PC-3 (cell line): ENCODE data around the gene UTP14C. TPM values are rescaled to one million over a fixed set of nuclear protein-coding genes. Genes with fewer than 3 reads are reported as not detected.

Experiments used
- ATAC-seq: fragments of 200-7000 bp; cut with Tn5 transposase; 2 replicates; pipeline ENCODE4 v1.9.1; 2020; ENCODE audit warnings: mild to moderate bottlenecking, moderate library complexity
- BruUV-seq: library from RNA; stranded (reverse); fragments of 400-500 nt; replicated peaks from 2 replicates; lab custom pipeline; 2021; lab: Mats Ljungman, UMichigan
- CTCF ChIA-PET: fragments of 300-600 bp; sonication (Branson Sonifier 250); formaldehyde crosslinking; loops from one replicate; lab custom pipeline; 2022; ENCODE audit warnings: antibody characterized with exemption; lab: Charles Lee
- POLR2A ChIA-PET: fragments of 300-600 bp; sonication (Branson Sonifier 250); formaldehyde crosslinking; loops from one replicate; lab custom pipeline; 2022; ENCODE audit warnings: antibody characterized with exemption; ENCODE audit not compliant: unreplicated experiment; lab: Charles Lee
- DNase-seq: peaks from one replicate; pipeline ENCODE4 v3.0.0-alpha.2; 2015
- H2AFZ ChIP-seq: fragments of 300-600 bp; sonication (generic); 2 replicates; pipeline ENCODE4 v1.6.0; 2016; ENCODE audit warnings: antibody characterized with exemption, low read length
- H3F3A ChIP-seq: fragments of 300-600 bp; sonication (generic); one replicate; pipeline ENCODE4 v1.6.0; 2017; ENCODE audit warnings: antibody characterized with exemption, low read length, control low read depth, mild to moderate bottlenecking; ENCODE audit not compliant: unreplicated experiment
- H3K27ac ChIP-seq: fragments of 300-600 bp; sonication (generic); 2 replicates; pipeline ENCODE4 v1.5.1; 2016; ENCODE audit warnings: mild to moderate bottlenecking, low read length
- H3K27me3 ChIP-seq: fragments of 300-600 bp; sonication (generic); 2 replicates; pipeline ENCODE4 v1.6.1; 2016; ENCODE audit warnings: low read length, mixed read lengths
- H3K36me3 ChIP-seq: fragments of 300-600 bp; sonication (generic); 2 replicates; pipeline ENCODE4 v1.6.1; 2016; ENCODE audit warnings: low read depth, mixed run types, low read length, mixed read lengths
- H3K4me1 ChIP-seq: fragments of 300-600 bp; sonication (generic); 2 replicates; pipeline ENCODE4 v1.5.1; 2016; ENCODE audit warnings: low read length; ENCODE audit not compliant: insufficient read depth
- H3K4me2 ChIP-seq: fragments of 300-600 bp; sonication (generic); 2 replicates; pipeline ENCODE4 v1.6.0; 2016; ENCODE audit warnings: low read length
- H3K4me3 ChIP-seq: fragments of 300-600 bp; sonication (generic); 2 replicates; pipeline ENCODE4 v1.5.1; 2016; ENCODE audit warnings: mild to moderate bottlenecking, low read length, mixed read lengths
- H3K79me2 ChIP-seq: fragments of 300-600 bp; sonication (generic); 2 replicates; pipeline ENCODE4 v1.6.1; 2017; ENCODE audit warnings: low read length, mixed read lengths
- H3K9ac ChIP-seq: fragments of 300-600 bp; sonication (generic); 2 replicates; pipeline ENCODE4 v1.6.0; 2016; ENCODE audit warnings: mild to moderate bottlenecking, low read length
- H3K9me2 ChIP-seq: fragments of 300-600 bp; sonication (generic); replicated peaks from 2 replicates; pipeline ENCODE4 v1.6.1; 2016; ENCODE audit warnings: mixed run types, low read length, mixed read lengths
- H3K9me3 ChIP-seq: fragments of 300-600 bp; sonication (generic); 2 replicates; pipeline ENCODE4 v1.6.1; 2016; ENCODE audit warnings: low read length, mixed read lengths
- H4K20me1 ChIP-seq: fragments of 300-600 bp; sonication (generic); 2 replicates; pipeline ENCODE4 v1.6.1; 2016; ENCODE audit warnings: low read length, mixed read lengths
- CTCF ChIP-seq: fragments of 300-600 bp; sonication (generic); conservative IDR thresholded peaks from 2 replicates; pipeline ENCODE4 v1.5.1; 2017; ENCODE audit warnings: antibody characterized with exemption, low read depth, mild to moderate bottlenecking, low read length
- EZH2 ChIP-seq: fragments of 300-600 bp; sonication (generic); IDR thresholded peaks from one replicate; pipeline ENCODE4 v1.6.1; 2017; ENCODE audit warnings: antibody characterized with exemption, mild to moderate bottlenecking, low read length; ENCODE audit not compliant: unreplicated experiment
- EZH2phosphoT487 ChIP-seq: fragments of 300-600 bp; sonication (generic); IDR thresholded peaks from 2 replicates; pipeline ENCODE4 v1.6.1; 2018; ENCODE audit warnings: mild to moderate bottlenecking, antibody characterized with exemption, low read length, borderline replicate concordance
- intact Hi-C: fragments of 100-400 bp; cut with micrococcal nuclease; formaldehyde crosslinking; loops from 2 replicates; pipeline ENCODE4 v1.9.0; 2023
- total RNA-seq: library from RNA; depleted of rRNA; stranded (reverse); fragments of >200 nt; gene quantifications from 2 replicates; pipeline ENCODE4 v1.2.3, GENCODE V29; 2014

Gene UTP14C
- total RNA-seq, 1 experiment from 2014 or later: 5.0 TPM

DNA sequence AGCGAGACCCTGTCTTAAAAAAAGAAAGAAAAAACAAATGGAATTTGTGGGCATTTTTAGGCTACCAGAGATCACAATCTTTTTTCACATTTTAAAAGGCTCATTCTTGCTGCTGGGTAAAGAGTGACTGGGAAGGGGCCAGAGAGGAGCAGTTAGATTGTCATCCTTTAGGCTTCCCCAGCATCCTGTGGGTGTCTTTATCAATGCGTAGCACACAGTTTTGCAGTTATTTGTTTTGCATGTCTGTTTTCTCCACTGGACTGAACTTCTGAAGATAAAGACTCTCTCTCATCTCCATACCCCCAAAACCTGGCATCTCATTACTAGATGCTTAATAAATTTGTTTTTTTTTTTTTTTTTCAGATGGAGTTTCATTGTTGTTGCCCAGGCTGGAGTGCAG lies 2.1 kb upstream of the UTP14C start:
- no peaks in the 10 kb centered on the region for H3K27me3 ChIP-seq
- H3K9me2 ChIP-seq: no peaks in the 10 kb centered on the region
- H3K4me1 ChIP-seq: no peaks in the 10 kb centered on the region
- ChIA-PET CTCF (no interaction called here), POLR2A (no interaction called here)
- no peak overlapping the region for H3K4me3 ChIP-seq
- H3K27ac ChIP-seq: no peak overlapping the region
- no peak for DNase-seq
- no peak overlapping the region for H2AFZ ChIP-seq
- H3K9me3 ChIP-seq: no peaks in the 10 kb centered on the region
- H3K79me2 ChIP-seq: peaks cover 5% of the 10 kb centered on the region; the same call in 1 of the 2 replicates
- intact Hi-C loops: no loop called here
- BruUV-seq: no TSS peak
- no peak for TF ChIP-seq CTCF
- no peak for TF ChIP-seq EZH2phosphoT487
- TF ChIP-seq EZH2: no peak
- H3K36me3 ChIP-seq: peaks cover 14% of the 10 kb centered on the region; the same call in 1 of the 2 replicates
- H3K4me2 ChIP-seq: no peak overlapping the region
- no peaks in the 10 kb centered on the region for H3F3A ChIP-seq
- ATAC-seq: no peak
- H3K9ac ChIP-seq: no peak overlapping the region
- no peaks in the 10 kb centered on the region for H4K20me1 ChIP-seq

GRCh38 chr13:52025475-52026245 lies 1.2 kb downstream of the UTP14C start:
- peaks cover 15% of the 10 kb centered on the region; the same call in 1 of the 2 replicates for H3K36me3 ChIP-seq
- no peaks in the 10 kb centered on the region for H3K27me3 ChIP-seq
- no peaks in the 10 kb centered on the region for H3K79me2 ChIP-seq
- H3K4me3 ChIP-seq: no peak overlapping the region
- H3K27ac ChIP-seq: no peak overlapping the region
- no peaks in the 10 kb centered on the region for H3K4me1 ChIP-seq
- H2AFZ ChIP-seq: no peak overlapping the region
- no peak overlapping the region for H3K9ac ChIP-seq
- no peak for ATAC-seq
- H3K4me2 ChIP-seq: no peak overlapping the region
- H3K9me3 ChIP-seq: no peaks in the 10 kb centered on the region
- H4K20me1 ChIP-seq: no peaks in the 10 kb centered on the region
- intact Hi-C loops: no loop called here
- H3F3A ChIP-seq: no peaks in the 10 kb centered on the region
- ChIA-PET POLR2A (no interaction called here), CTCF (no interaction called here)
- BruUV-seq: no TSS peak
- TF ChIP-seq CTCF: no peak
- TF ChIP-seq EZH2phosphoT487: no peak
- no peak for TF ChIP-seq EZH2
- DNase-seq: no peak
- no peaks in the 10 kb centered on the region for H3K9me2 ChIP-seq

DNA sequence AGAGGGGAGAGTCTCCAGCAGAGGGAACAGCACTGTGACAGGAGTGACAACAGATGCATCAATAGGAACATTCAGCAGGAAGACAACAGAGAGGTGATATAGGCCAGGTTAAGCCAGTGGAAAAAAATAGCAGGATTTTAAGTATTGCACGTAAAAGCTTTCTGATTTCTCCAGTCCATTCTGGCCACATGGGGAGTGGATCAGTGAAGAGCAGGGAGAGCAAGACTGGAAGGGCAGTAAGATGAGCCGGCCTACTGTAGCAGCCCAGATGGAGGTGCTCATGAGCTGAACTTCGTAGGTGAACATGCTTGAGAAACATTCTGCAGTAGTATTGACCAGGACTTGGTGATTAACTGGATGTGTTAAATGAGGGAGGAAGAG lies 1.7 kb downstream of the UTP14C start:
- no peak overlapping the region for H3K27ac ChIP-seq
- no peak overlapping the region for H2AFZ ChIP-seq
- DNase-seq (no peak), ATAC-seq (no peak)
- peaks cover 15% of the 10 kb centered on the region; the same call in 1 of the 2 replicates for H3K36me3 ChIP-seq
- no peak overlapping the region for H3K9ac ChIP-seq
- no peak overlapping the region for H3K4me2 ChIP-seq
- no TSS peak for BruUV-seq
- H3K79me2 ChIP-seq: no peaks in the 10 kb centered on the region
- H4K20me1 ChIP-seq: no peaks in the 10 kb centered on the region
- H3K9me2 ChIP-seq: no peaks in the 10 kb centered on the region
- intact Hi-C loops: no loop called here
- H3F3A ChIP-seq: no peaks in the 10 kb centered on the region
- H3K9me3 ChIP-seq: no peaks in the 10 kb centered on the region
- ChIA-PET POLR2A (no interaction called here), CTCF (no interaction called here)
- H3K4me3 ChIP-seq: no peak overlapping the region
- TF ChIP-seq CTCF (0 out of 2 replicates have a peak, but pooled peaks have one; percentile 15), EZH2 (no peak)
- no peaks in the 10 kb centered on the region for H3K27me3 ChIP-seq
- no peaks in the 10 kb centered on the region for H3K4me1 ChIP-seq
